Naive thymus-derived CD4-positive, alpha-beta T cell (primary cell): Measurements from ENCODE around the gene ACTN4. TPM values are rescaled to one million over a fixed set of nuclear protein-coding genes. Genes with fewer than 3 reads are reported as not detected.

Source experiments
- ATAC-seq: fragments of 150-1000 bp; cut with Tn5 transposase; 2 replicates; pipeline ENCODE4 v1.10.0; 2021; ENCODE audit warnings: mild to moderate bottlenecking, moderate library complexity
- CTCF ChIA-PET: fragments of 350-600 bp; sonication (Branson Sonifier 250); formaldehyde crosslinking; loops from one replicate; lab custom pipeline; 2021; ENCODE audit warnings: antibody characterized with exemption; lab: Charles Lee
- POLR2A ChIA-PET: fragments of 350-600 bp; sonication (Branson Sonifier 250); formaldehyde crosslinking; loops from one replicate; lab custom pipeline; 2021; ENCODE audit warnings: antibody characterized with exemption, inconsistent platforms; lab: Charles Lee
- DNase-seq, 9 donors: peaks; one replicate each; pipeline versions ENCODE4 v3.0.0 to v3.0.0-alpha.2; 2020 to 2022; ENCODE audit warnings: mixed read lengths in 1 of 9
- H3K27ac ChIP-seq: one replicate; pipeline ENCODE4 v1.7.0; 2013; ENCODE audit warnings: mild to moderate bottlenecking, low read depth, low read length, moderate library complexity
- H3K27me3 ChIP-seq, 2 donors: one replicate each; pipeline ENCODE4 v1.7.0; 2013; ENCODE audit warnings: low read length in 2 of 2, mild to moderate bottlenecking in 2 of 2, moderate library complexity in 2 of 2; ENCODE audit not compliant: control insufficient read depth in 2 of 2, insufficient read depth in 2 of 2
- H3K36me3 ChIP-seq, 3 experiments: 1 replicate in 2 of 3; 2 replicates in 1 of 3; pipeline ENCODE4 v1.7.0; 2013; ENCODE audit warnings: low read length in 3 of 3, mild to moderate bottlenecking in 3 of 3, moderate library complexity in 1 of 3; ENCODE audit not compliant: insufficient read depth in 3 of 3, control insufficient read depth in 2 of 3
- H3K4me1 ChIP-seq, 2 donors: one replicate each; pipeline ENCODE4 v1.7.0; 2013; ENCODE audit warnings: low read length in 2 of 2, mild to moderate bottlenecking in 2 of 2, moderate library complexity in 1 of 2; ENCODE audit not compliant: control insufficient read depth in 2 of 2, insufficient read depth in 2 of 2
- H3K4me3 ChIP-seq: 2 replicates; pipeline ENCODE4 v1.7.0; 2013; ENCODE audit warnings: mild to moderate bottlenecking, low read length
- H3K9me3 ChIP-seq, 3 experiments: 1 replicate in 2 of 3; 2 replicates in 1 of 3; pipeline ENCODE4 v1.7.0; 2013; ENCODE audit warnings: low read length in 3 of 3; ENCODE audit not compliant: control insufficient read depth in 2 of 3
- H3K27ac Mint-ChIP-seq, 9 donors: one replicate each; pipeline ENCODE4 v1.8.0; 2020 to 2022; ENCODE audit warnings: mixed read lengths in 9 of 9, mild to moderate bottlenecking in 8 of 9, moderate library complexity in 5 of 9, inconsistent platforms in 2 of 9
- H3K27me3 Mint-ChIP-seq, 5 donors: one replicate each; pipeline ENCODE4 v1.8.0; 2021 to 2022; ENCODE audit warnings: mixed read lengths in 5 of 5, mild to moderate bottlenecking in 1 of 5
- H3K36me3 Mint-ChIP-seq, 5 donors: one replicate each; pipeline ENCODE4 v1.8.0; 2020 to 2022; ENCODE audit warnings: mixed read lengths in 5 of 5, mild to moderate bottlenecking in 3 of 5, inconsistent platforms in 1 of 5
- H3K4me1 Mint-ChIP-seq, 7 donors: one replicate each; pipeline ENCODE4 v1.8.0; 2020 to 2022; ENCODE audit warnings: mixed read lengths in 7 of 7, mild to moderate bottlenecking in 3 of 7, inconsistent platforms in 1 of 7
- H3K4me3 Mint-ChIP-seq, 10 donors: one replicate each; pipeline ENCODE4 v1.8.0; 2020 to 2022; ENCODE audit warnings: mild to moderate bottlenecking in 10 of 10, mixed read lengths in 10 of 10, moderate library complexity in 6 of 10, inconsistent platforms in 2 of 10
- H3K9me3 Mint-ChIP-seq, 11 donors: one replicate each; pipeline ENCODE4 v1.8.0; 2020 to 2022; ENCODE audit warnings: mixed read lengths in 11 of 11, mild to moderate bottlenecking in 4 of 11, inconsistent platforms in 1 of 11, moderate library complexity in 1 of 11
- intact Hi-C, 2 donors: fragments of 100-400 bp; cut with micrococcal nuclease; formaldehyde crosslinking; loops; one replicate each; pipeline ENCODE4 v1.15.1; 2023
- polyA plus RNA-seq, 2 donors: library from polyadenylated mRNA; unstranded; fragments of 300-500 nt; fragmentation: Illumina TruSeq; gene quantifications; one replicate each; pipeline ENCODE4 v1.2.3, GENCODE V29; 2021
- total RNA-seq, 6 experiments: library from RNA in 5 of 6; stranded (reverse) in 5 of 6; gene quantifications; 1 replicate in 5 of 6; 2 replicates in 1 of 6; pipeline ENCODE4 v1.2.3 and lab custom pipeline; 2021 to 2026

ACTN4 gene
- total and polyA plus RNA-seq, 7 experiments from 2014 or later, result 2.8 to 355 (median 52.1) TPM

GRCh38 chr19:38718747-38719543 is 71.5 kb downstream of the ACTN4 start:
- CTCF ChIA-PET, result interaction anchor here (0.5 kb wide), 1 partner anchor 401 kb away, joined by 3 read pairs; no protein-coding TSS in a partner anchor
- peaks cover 0 to 1% (median 0%) of the 10 kb centered on the region in 7 donors for H3K4me1 Mint-ChIP-seq

GRCh38 chr19:38719761-38720558 is 72.5 kb downstream of the ACTN4 start:
- POLR2A ChIA-PET, result no interaction called here
- Mint-ChIP-seq H3K36me3 (peaks cover 0 to 17% (median 0%) of the 10 kb centered on the region in 5 donors), H3K9me3 (no peaks in the 10 kb centered on the region), H3K27ac (no peak overlapping the region), H3K4me1 (no peaks in the 10 kb centered on the region), H3K27me3 (no peaks in the 10 kb centered on the region), H3K4me3 (no peak overlapping the region)
- ATAC-seq, result no peak
- Histone ChIP-seq H3K4me3 (no peak overlapping the region), H3K27ac (no peak overlapping the region), H3K9me3 (no peaks in the 10 kb centered on the region), H3K4me1 (no peaks in the 10 kb centered on the region), H3K27me3 (no peaks in the 10 kb centered on the region), H3K36me3 (peaks cover 0 to 74% (median 0%) of the 10 kb centered on the region in 3 experiments)
- intact Hi-C loops, result no loop called here
- CTCF ChIA-PET, result interaction anchor here (0.5 kb wide), 1 partner anchor 400 kb away, joined by 3 read pairs; no protein-coding TSS in a partner anchor
- no peak for DNase-seq

More at GRCh38 chr19:38718747-38719543, 71.5 kb downstream of the ACTN4 start:
- Histone ChIP-seq H3K27me3 (no peaks in the 10 kb centered on the region), H3K9me3 (no peaks in the 10 kb centered on the region), H3K4me1 (no peaks in the 10 kb centered on the region), H3K36me3 (peaks cover 0 to 71% (median 0%) of the 10 kb centered on the region in 3 experiments), H3K27ac (no peak overlapping the region), H3K4me3 (no peak overlapping the region)
- POLR2A ChIA-PET, result no interaction called here
- intact Hi-C loops, result no loop called here
- Mint-ChIP-seq H3K27ac (no peak overlapping the region), H3K9me3 (no peaks in the 10 kb centered on the region), H3K4me3 (no peak overlapping the region), H3K36me3 (peaks cover 0 to 17% (median 0%) of the 10 kb centered on the region in 5 donors), H3K27me3 (no peaks in the 10 kb centered on the region)
- ATAC-seq, result no peak
- DNase-seq, result no peak

- no peak overlapping the region for H3K27ac ChIP-seq
- Mint-ChIP-seq H3K36me3 (peaks cover 0 to 17% (median 0%) of the 10 kb centered on the region in 5 donors), H3K9me3 (no peaks in the 10 kb centered on the region), H3K27me3 (no peaks in the 10 kb centered on the region), H3K4me1 (no peaks in the 10 kb centered on the region), H3K27ac (no peak overlapping the region), H3K4me3 (no peak overlapping the region)
- H3K4me1 ChIP-seq, result no peaks in the 10 kb centered on the region
- H3K36me3 ChIP-seq, result peaks cover 0 to 79% (median 0%) of the 10 kb centered on the region in 3 experiments
- DNase-seq, result no peak
- no peaks in the 10 kb centered on the region for H3K9me3 ChIP-seq
- no peak for ATAC-seq
- no peaks in the 10 kb centered on the region for H3K27me3 ChIP-seq
- CTCF ChIA-PET, result no interaction called here
- POLR2A ChIA-PET, result no interaction called here
- H3K4me3 ChIP-seq, result no peak overlapping the region
- intact Hi-C loops, result no loop called here
Measured at GRCh38 chr19:38720559-38721236, 73.2 kb downstream of the ACTN4 start.

GRCh38 chr19:38721496-38721895 is 74.0 kb downstream of the ACTN4 start:
- Histone ChIP-seq H3K27ac (no peak overlapping the region), H3K9me3 (no peaks in the 10 kb centered on the region), H3K36me3 (peaks cover 0 to 77% (median 0%) of the 10 kb centered on the region in 3 experiments), H3K27me3 (no peaks in the 10 kb centered on the region), H3K4me3 (no peak overlapping the region), H3K4me1 (no peaks in the 10 kb centered on the region)
- CTCF ChIA-PET, result no interaction called here
- peaks cover 0 to 12% (median 0%) of the 10 kb centered on the region in 5 donors for H3K36me3 Mint-ChIP-seq
- H3K4me1 Mint-ChIP-seq, result peaks cover 0 to 3% (median 0%) of the 10 kb centered on the region in 7 donors
- H3K9me3 Mint-ChIP-seq, result no peaks in the 10 kb centered on the region
- DNase-seq, result no peak
- no peaks in the 10 kb centered on the region for H3K27me3 Mint-ChIP-seq
- no peak overlapping the region for H3K27ac Mint-ChIP-seq
- intact Hi-C loops, result no loop called here
- POLR2A ChIA-PET, result no interaction called here
- H3K4me3 Mint-ChIP-seq, result no peak overlapping the region
- ATAC-seq, result no peak

GRCh38 chr19:38721979-38722773 is 74.7 kb downstream of the ACTN4 start:
- Mint-ChIP-seq H3K36me3 (peaks cover 0 to 10% (median 0%) of the 10 kb centered on the region in 5 donors), H3K9me3 (no peaks in the 10 kb centered on the region), H3K4me1 (peaks cover 0 to 8% (median 0%) of the 10 kb centered on the region in 7 donors), H3K4me3 (no peak overlapping the region), H3K27ac (no peak overlapping the region), H3K27me3 (no peaks in the 10 kb centered on the region)
- no peaks in the 10 kb centered on the region for H3K27me3 ChIP-seq
- no peak overlapping the region for H3K4me3 ChIP-seq
- H3K9me3 ChIP-seq, result no peaks in the 10 kb centered on the region
- POLR2A ChIA-PET, result no interaction called here
- intact Hi-C loops, result no loop called here
- H3K4me1 ChIP-seq, result no peaks in the 10 kb centered on the region
- H3K36me3 ChIP-seq, result peaks cover 0 to 76% (median 0%) of the 10 kb centered on the region in 3 experiments
- CTCF ChIA-PET, result interaction anchor here (0.5 to 0.6 kb wide), 2 partner anchors 20 to 144 kb away, joined by 3 read pairs; no protein-coding TSS in a partner anchor
- no peak for ATAC-seq
- H3K27ac ChIP-seq, result no peak overlapping the region
- DNase-seq, result no peak
